ENCODE data around the gene PADI3.

GRCh38 chr1:17206196-17206595 lies 42.7 kb upstream of the PADI3 start:
- TF ChIP-seq CTCF (IDR thresholded peaks at IDR 0.05) (no peak), POLR2A (IDR thresholded peaks at IDR 0.05) (no peak)

All from heart left ventricle (tissue), 13 donors.